GM21529 (cell line): ENCODE data around the gene ASIC1.
A peak's percentile ranks its signal among the peaks of the same experiment; 100 is the strongest.
"Not testable (repeated sequence)": the region's sequence is repeated elsewhere in the genome, so short reads cannot be mapped to it uniquely, and the experiment has no call there.

Experiments
- ATAC-seq: cut with Tn5 transposase; IDR thresholded peaks from one replicate; pipeline ENCODE4 v1.9.1; 2021; ENCODE audit not compliant: unreplicated experiment

ASIC1 gene

GRCh38 chr12:50084409-50084774 lies 27.0 kb downstream of the ASIC1 start:
- not testable (repeated sequence) for ATAC-seq

GRCh38 chr12:50084775-50085614 lies 27.6 kb downstream of the ASIC1 start, which contains the start of gene SMARCD1:
SMARCD1 (plus strand) TSS chr12:50085342; CDS start chr12:50085370, 28 bp downstream.
- peak; percentile 82 for ATAC-seq

GRCh38 chr12:50085615-50086072 lies 28.2 kb downstream of the ASIC1 start:
- ATAC-seq: no peak

- ATAC-seq: no peak
These were observed 28.8 kb downstream of the ASIC1 start for GRCh38 chr12:50086148-50086547.

DNA sequence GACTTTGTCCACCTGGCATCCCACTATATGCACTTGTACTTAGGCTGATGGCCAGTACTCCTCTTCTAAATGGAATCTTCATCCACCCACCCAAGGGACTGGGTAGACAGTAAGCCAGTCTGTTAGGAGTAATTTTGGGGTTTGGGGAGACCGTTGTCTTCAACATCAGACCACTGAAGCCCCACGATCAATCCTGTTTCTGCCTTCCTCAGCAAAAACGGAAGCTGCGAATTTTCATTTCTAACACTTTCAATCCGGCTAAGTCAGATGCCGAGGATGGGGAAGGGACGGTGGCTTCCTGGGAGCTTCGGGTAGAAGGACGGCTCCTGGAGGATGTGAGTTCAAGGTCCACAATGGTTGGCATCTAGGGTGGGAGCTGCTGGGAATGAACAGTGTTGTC lies 29.8 kb downstream of the ASIC1 start:
- ATAC-seq: no peak

DNA sequence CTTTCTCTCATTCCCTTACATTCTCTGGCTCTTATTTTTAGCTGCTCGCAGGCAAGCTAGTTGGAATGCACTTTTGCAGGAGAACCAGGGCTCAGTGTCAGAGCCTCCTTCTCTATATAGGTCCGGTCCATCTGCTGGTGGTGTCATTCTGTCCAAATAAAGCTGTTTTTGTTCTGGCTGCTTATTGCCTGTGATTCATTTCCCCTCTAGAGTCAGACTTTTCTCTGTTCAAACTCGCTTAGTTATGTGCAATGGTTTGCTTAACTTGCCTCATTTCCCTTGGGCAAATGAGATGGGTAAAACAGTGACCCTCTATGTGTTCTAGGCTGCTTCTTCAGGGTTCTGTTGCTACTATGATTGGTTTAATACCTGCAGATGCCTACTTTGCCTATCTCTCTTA lies 30.6 kb downstream of the ASIC1 start:
- ATAC-seq: no peak

DNA sequence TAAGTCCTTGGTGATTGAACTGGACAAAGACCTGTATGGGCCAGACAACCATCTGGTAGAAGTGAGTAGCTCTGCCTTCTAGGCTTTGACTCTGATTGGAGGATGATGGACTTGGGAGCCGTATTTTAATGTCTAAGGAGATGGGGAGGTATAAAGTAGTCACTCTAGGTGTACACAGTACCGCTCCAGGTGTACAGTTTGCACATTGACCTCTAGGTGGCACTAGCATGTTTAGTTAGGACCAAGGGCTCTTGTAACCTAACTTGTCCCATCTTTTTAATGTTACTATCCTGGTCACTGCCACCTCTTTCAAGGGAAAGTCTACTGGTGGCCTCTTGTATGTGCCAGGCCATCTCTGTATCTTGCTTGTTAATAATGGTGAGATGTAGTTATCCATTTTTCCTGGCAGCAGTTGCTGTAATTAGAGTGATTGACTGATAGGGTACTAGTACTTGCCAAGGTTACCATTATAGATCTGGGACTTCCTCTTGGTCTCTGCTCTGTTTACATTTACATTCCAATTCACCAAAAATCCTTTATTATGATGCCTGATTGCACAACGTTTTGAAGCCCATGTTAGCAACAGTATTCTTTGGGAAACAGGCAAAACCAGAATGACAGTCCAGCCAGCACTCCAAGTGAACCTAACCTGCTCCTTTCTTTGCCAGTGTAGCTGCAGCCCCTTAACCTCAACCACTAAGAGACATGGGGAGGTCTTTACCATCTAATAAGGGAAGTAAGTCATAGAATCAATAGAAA lies 31.4 kb downstream of the ASIC1 start:
- ATAC-seq: no peak

GRCh38 chr12:50089730-50090129 lies 32.3 kb downstream of the ASIC1 start:
- ATAC-seq: no peak

GRCh38 chr12:50090391-50090790 lies 33.0 kb downstream of the ASIC1 start:
- ATAC-seq: no peak

DNA sequence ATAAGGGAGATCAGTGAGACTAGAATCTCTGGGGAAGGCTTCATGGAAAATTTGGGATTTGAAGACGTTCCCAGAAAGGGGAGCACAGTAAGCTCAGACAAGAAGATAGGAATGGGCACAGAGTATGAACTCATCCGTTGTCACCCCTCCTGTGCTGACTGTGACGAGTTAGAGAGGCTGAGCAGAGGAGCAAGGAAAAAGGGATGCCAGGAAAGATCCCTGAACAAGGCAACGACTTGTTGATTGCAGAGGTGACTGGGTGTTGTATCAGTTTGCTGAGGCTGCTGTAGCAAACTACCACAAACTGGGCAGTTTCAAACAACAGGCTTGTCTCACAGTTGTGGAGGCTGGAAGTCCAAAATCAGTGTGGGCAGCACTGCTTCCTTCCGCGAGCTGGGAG lies 40.6 kb downstream of the ASIC1 start:
- no peak for ATAC-seq

DNA sequence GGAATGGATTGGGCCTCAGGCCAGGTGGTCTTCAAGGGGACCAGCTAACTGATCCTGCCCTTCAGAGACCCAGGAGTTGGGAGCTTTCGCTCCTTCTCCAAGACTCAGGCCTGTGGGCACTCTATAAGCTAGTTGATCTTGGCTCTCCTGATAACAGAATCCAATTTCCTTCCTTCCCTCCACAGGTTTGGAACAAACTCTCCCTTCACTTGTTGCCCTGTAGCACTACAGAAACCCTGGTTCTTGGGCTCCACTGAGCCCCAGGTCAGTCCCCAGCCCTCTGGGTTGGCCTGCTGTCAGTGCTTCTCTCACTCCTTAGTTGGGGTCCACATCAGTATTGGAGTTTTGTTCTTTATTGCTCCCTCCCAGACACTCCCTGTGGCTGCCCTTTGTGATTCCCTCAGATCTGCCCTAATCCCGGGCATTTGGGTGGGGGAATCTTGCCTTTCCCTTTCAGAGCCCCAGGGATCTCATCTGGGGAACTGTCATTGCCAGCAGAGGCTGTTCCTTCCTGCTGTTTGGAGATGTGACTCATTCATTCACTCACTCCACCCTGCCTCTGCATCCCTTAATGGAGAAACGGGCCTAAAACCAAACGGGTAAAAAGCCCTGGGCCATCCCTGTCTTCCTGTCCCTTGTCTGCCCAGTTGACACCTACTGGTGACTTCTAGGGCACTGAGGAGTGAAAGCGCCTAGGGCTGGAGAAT lies 42.1 kb downstream of the ASIC1 start:
- ATAC-seq: no peak

DNA sequence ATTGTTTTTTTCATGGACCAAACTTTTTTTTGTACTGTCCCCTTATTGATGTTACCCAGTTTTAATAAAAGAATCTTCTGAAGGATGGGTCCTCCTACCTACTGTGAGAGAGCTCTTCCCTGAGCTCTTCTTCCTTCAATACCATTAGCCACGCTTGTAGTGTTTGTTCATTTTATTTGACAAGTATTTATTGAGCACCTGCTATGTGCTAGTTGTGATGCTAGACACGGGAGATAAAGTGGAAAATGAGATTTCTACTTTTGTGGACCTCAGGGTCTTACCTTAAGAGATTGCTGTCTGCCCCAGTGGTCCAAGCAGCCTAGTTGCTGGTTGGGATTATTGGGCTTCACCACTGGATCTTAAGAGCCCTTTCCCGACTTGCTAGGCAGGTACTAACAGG lies 43.2 kb downstream of the ASIC1 start:
- ATAC-seq: no peak

GRCh38 chr12:50101663-50102062 lies 44.3 kb downstream of the ASIC1 start:
- no peak for ATAC-seq

GRCh38 chr12:50102131-50102531 lies 44.7 kb downstream of the ASIC1 start:
- no peak for ATAC-seq

- no peak for ATAC-seq
These were observed 45.4 kb downstream of the ASIC1 start for GRCh38 chr12:50102646-50103309.

DNA sequence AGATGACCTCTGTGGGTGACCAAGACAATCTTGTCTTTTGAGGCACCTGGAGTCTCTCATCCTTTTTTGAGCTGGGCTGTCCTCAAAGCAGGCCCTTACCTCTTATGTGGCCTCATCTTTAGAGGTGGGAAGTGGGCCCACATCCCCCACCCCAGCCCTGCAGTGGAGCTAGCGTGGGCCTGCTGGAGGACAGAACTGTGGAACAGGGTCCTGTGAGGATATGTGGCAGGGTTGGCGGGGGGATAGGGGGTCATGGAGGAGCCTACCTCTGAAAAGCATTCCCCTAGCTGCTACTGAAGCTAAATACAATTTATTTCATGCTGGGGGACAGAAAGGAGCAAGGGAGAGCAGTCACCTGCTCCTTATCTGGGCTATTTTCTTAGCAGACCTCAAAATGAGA lies 46.0 kb downstream of the ASIC1 start:
- ATAC-seq: no peak

GRCh38 chr12:50103767-50104321 lies 46.4 kb downstream of the ASIC1 start, which contains the start of gene GPD1:
GPD1 (plus strand) TSS chr12:50104008; CDS start chr12:50104051, 43 bp downstream.
- ATAC-seq: no peak

GRCh38 chr12:50104417-50105366 lies 47.3 kb downstream of the ASIC1 start:
- no peak for ATAC-seq

GRCh38 chr12:50105913-50106450 lies 48.6 kb downstream of the ASIC1 start:
- no peak for ATAC-seq
